ENCODE data around the gene EIF2AK2. TPM values are rescaled to one million over a fixed set of nuclear protein-coding genes. Genes with fewer than 3 reads are reported as not detected.
"Not testable (repeated sequence)": the region's sequence is repeated elsewhere in the genome, so short reads cannot be mapped to it uniquely, and the experiment has no call there.

The EIF2AK2 gene
- total RNA-seq, 1 donor from 2014 or later = 49.7 TPM

DNA sequence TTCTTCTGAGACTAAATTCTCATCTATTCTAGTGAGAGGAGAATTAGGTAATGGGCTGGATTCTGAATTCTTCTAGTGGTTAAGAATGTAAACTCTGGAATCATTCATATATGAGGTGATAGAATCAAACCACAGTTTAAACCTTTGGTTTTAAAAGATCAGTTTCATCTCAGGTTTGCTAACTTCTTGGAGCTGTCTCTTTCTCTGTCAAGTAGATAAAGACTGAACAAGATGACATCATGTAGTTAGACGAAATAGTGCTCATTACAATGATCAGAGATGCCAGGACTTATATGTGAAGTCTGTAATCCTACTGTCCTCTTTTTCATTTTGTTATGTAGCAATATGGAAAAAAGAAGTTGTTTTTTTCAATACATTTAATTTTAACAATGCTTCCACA lies 44.4 kb upstream of the EIF2AK2 start:
- Mint-ChIP-seq H3K9me3 (ENCODE audit: unreplicated experiment) (peaks cover 4% of the 10 kb centered on the region), H3K36me3 (ENCODE audit: unreplicated experiment) (peaks cover 37% of the 10 kb centered on the region), H3K27ac (ENCODE audit: unreplicated experiment) (no peak overlapping the region), H3K4me3 (ENCODE audit: unreplicated experiment) (no peak overlapping the region), H3K27me3 (ENCODE audit: unreplicated experiment) (no peaks in the 10 kb centered on the region), H3K4me1 (ENCODE audit: unreplicated experiment) (no peaks in the 10 kb centered on the region)
- TF ChIP-seq CTCF (IDR thresholded peaks at IDR 0.05) = no peak
- DNase-seq (ENCODE audit: extremely low spot score, unreplicated experiment) = no peak

DNA sequence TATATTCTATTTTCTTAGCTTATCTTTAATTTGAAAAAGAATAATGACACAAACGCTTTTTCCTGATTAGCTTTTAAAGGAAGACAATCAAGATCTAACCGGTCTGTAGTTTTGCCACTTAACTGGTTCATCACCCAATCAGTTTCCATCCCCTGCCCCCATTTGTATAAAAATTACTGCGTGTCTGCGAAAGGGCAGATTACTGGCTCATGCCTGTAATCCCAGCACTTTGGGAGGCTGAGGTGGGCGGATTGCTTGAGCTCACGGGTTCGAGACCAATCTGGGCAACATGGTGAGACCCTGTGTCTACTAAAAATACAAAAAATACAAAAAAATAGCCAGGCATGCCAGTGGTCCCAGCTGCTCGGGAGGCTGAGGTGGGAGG lies 41.9 kb upstream of the EIF2AK2 start:
- DNase-seq (ENCODE audit: extremely low spot score, unreplicated experiment) = no peak
- Mint-ChIP-seq H3K9me3 (ENCODE audit: unreplicated experiment) (peaks cover 2% of the 10 kb centered on the region), H3K36me3 (ENCODE audit: unreplicated experiment) (peaks cover 17% of the 10 kb centered on the region), H3K27me3 (ENCODE audit: unreplicated experiment) (no peaks in the 10 kb centered on the region), H3K4me3 (ENCODE audit: unreplicated experiment) (no peak overlapping the region), H3K27ac (ENCODE audit: unreplicated experiment) (no peak overlapping the region), H3K4me1 (ENCODE audit: unreplicated experiment) (no peaks in the 10 kb centered on the region)
- no peak for TF ChIP-seq CTCF (IDR thresholded peaks at IDR 0.05)

GRCh38 chr2:37196320-37197195 lies 39.8 kb upstream of the EIF2AK2 start, which contains the start of gene CEBPZOS:
Gene CEBPZOS, plus strand, starts transcription at chr2:37196496. Its CDS starts 3,209 bp downstream, at chr2:37199705.
- H3K9me3 Mint-ChIP-seq (ENCODE audit: unreplicated experiment) = no peaks in the 10 kb centered on the region
- no peak for TF ChIP-seq CTCF (IDR thresholded peaks at IDR 0.05)
- H3K27ac Mint-ChIP-seq (ENCODE audit: unreplicated experiment) = no peak within 1 kb of the TSS
- no peak for DNase-seq (ENCODE audit: extremely low spot score, unreplicated experiment)
- peaks cover 11% of the 10 kb centered on the region for H3K36me3 Mint-ChIP-seq (ENCODE audit: unreplicated experiment)
- no peaks in the 10 kb centered on the region for H3K27me3 Mint-ChIP-seq (ENCODE audit: unreplicated experiment)
- no peak within 1 kb of the TSS for H3K4me3 Mint-ChIP-seq (ENCODE audit: unreplicated experiment)
- H3K4me1 Mint-ChIP-seq (ENCODE audit: unreplicated experiment) = no peaks in the 10 kb centered on the region

DNA sequence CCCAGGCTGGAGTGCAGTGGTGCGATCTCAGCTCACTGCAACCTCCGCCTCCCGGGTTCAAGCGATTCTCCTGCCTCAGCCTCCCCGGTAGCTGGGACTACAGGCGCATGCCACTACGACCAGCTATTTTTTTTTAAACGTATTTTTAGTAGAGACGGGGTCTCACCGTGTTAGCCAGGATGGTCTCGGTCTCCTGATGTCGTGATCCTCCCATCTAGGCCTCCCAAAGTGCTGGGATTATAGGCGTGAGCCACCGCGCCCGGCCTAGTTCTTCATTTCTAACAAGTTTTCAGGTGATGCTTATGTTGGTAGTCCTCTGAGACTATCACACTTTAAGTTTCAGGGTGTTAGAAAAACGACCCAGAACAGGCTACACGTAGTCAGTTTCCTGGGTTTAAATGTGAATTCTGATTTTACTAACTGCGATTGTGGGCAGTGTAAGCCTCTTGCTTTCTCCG lies 39.1 kb upstream of the EIF2AK2 start:
- not testable (repeated sequence) for H3K4me3 Mint-ChIP-seq (ENCODE audit: unreplicated experiment); H3K9me3 Mint-ChIP-seq (ENCODE audit: unreplicated experiment)

DNA sequence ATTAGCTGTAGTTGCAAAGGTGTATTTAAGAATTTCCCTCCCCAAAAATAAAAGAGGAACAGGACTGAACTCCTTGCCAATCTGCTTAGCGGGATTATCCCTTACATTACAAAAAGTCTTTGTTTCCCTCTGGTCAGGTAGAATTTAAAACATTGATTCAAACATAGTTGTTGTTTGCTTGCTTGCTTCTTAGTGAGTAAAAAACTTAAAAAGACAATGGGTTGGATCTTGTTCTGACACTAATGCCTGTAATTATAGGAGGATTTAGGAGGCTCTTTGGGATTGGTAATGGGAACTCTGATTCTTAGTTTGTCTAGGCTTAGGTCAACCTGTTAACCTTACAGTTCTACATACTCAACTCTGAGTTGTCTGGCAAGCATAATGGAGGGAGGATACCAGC lies 35.8 kb upstream of the EIF2AK2 start:
- no peak for TF ChIP-seq CTCF (IDR thresholded peaks at IDR 0.05)
- H3K36me3 Mint-ChIP-seq (ENCODE audit: unreplicated experiment) = peaks cover 2% of the 10 kb centered on the region
- no peak overlapping the region for H3K4me3 Mint-ChIP-seq (ENCODE audit: unreplicated experiment)
- H3K4me1 Mint-ChIP-seq (ENCODE audit: unreplicated experiment) = peaks cover 10% of the 10 kb centered on the region
- no peak overlapping the region for H3K27ac Mint-ChIP-seq (ENCODE audit: unreplicated experiment)
- H3K27me3 Mint-ChIP-seq (ENCODE audit: unreplicated experiment) = no peaks in the 10 kb centered on the region
- no peak for DNase-seq (ENCODE audit: extremely low spot score, unreplicated experiment)
- H3K9me3 Mint-ChIP-seq (ENCODE audit: unreplicated experiment) = no peaks in the 10 kb centered on the region

More for the DNA sequence above, 39.1 kb upstream of the EIF2AK2 start:
- H3K27me3 Mint-ChIP-seq (ENCODE audit: unreplicated experiment); H3K36me3 Mint-ChIP-seq (ENCODE audit: unreplicated experiment); H3K27ac Mint-ChIP-seq (ENCODE audit: unreplicated experiment); DNase-seq (ENCODE audit: extremely low spot score, unreplicated experiment); H3K4me1 Mint-ChIP-seq (ENCODE audit: unreplicated experiment): not testable (repeated sequence)

Data from osteocyte (in vitro differentiated cells).